ENCODE measurements around the gene HMGB2. TPM values are rescaled to one million over a fixed set of nuclear protein-coding genes. Genes with fewer than 3 reads are reported as not detected.

Gene HMGB2
- total RNA-seq, 1 donor from 2014 or later, result 27.9 TPM

DNA sequence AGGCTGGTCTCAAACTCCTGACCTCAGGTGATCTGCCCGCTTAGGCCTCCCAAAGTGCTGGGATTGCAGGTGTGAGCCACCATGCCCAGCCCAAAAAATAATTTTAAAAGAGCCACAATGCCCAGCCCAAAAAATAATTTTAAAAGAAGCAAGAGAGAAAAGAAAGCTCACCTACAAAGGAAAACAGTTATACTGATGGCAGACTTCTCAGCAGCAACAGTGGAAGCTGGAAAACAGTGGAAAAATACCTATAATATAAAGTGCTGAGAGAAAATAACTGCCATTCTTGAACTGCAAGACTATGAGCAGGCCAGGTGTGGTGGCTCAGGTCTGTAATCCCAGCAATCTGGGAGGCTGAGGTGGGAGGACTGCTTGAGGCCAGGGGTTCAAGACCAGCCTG is 13.3 kb upstream of the HMGB2 start:
- no peak for FAIRE-seq
- no peak for DNase-seq (ENCODE audit: low read depth)
- no peaks in the 10 kb centered on the region for H3K36me3 ChIP-seq (ENCODE audit: control insufficient read depth, insufficient read depth, low read length)
- no peaks in the 10 kb centered on the region for H3K27me3 ChIP-seq (ENCODE audit: control insufficient read depth, insufficient read depth, low read length)
- TF ChIP-seq, protein P1, sequence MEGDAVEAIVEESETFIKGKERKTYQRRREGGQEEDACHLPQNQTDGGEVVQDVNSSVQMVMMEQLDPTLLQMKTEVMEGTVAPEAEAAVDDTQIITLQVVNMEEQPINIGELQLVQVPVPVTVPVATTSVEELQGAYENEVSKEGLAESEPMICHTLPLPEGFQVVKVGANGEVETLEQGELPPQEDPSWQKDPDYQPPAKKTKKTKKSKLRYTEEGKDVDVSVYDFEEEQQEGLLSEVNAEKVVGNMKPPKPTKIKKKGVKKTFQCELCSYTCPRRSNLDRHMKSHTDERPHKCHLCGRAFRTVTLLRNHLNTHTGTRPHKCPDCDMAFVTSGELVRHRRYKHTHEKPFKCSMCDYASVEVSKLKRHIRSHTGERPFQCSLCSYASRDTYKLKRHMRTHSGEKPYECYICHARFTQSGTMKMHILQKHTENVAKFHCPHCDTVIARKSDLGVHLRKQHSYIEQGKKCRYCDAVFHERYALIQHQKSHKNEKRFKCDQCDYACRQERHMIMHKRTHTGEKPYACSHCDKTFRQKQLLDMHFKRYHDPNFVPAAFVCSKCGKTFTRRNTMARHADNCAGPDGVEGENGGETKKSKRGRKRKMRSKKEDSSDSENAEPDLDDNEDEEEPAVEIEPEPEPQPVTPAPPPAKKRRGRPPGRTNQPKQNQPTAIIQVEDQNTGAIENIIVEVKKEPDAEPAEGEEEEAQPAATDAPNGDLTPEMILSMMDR (IDR thresholded peaks at IDR 0.05; ENCODE audit: insufficient read depth, low read length, severe bottlenecking), result no peak
- no peak overlapping the region for H3K4me3 ChIP-seq (ENCODE audit: low read depth, low read length)

DNA sequence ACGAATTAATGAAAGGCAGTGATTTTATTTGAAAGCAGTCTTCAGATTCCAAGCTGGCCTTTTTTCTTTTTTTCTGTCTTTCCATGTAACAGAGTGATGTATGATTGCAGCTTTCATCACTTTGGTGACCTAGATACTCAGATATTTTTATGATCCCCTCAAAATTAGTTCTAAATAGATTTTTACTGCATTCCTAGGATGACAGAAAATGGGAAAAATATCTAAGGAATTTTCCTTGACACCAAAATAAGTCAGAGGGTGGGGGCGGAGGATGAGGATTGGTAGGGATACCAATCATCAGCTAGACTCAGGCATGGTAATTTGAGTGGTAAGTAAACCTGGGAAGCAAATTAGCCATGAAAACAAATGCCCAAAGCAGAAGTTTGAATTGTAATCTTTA is 11.9 kb upstream of the HMGB2 start:
- H3K36me3 ChIP-seq (ENCODE audit: control insufficient read depth, insufficient read depth, low read length), result no peaks in the 10 kb centered on the region
- H3K27me3 ChIP-seq (ENCODE audit: control insufficient read depth, insufficient read depth, low read length), result no peaks in the 10 kb centered on the region
- DNase-seq (ENCODE audit: low read depth) (no peak), FAIRE-seq (no peak)
- H3K4me3 ChIP-seq (ENCODE audit: low read depth, low read length), result no peak overlapping the region
- TF ChIP-seq, protein P1 (IDR thresholded peaks at IDR 0.05; ENCODE audit: insufficient read depth, low read length, severe bottlenecking), result no peak

DNA sequence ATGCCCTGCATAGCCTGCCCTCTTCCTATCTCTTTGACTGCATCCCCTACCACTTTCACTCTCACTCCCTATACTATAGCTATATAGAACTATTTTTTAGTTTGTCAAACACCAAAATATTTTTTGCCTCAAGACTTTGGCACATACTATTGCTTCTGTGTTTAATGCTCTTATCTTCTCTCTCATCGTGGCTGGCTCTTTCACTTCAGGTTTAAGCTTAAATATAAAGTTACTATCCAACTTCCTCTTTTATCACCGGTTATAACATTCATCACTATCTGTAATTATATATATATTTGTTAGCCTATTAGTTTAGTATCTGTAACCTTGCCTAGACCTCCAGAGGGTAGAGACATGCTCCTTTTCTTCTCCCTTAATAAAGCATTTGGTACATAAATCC is 11.5 kb upstream of the HMGB2 start:
- TF ChIP-seq, protein P1 (IDR thresholded peaks at IDR 0.05; ENCODE audit: insufficient read depth, low read length, severe bottlenecking), result no peak
- Histone ChIP-seq H3K4me3 (ENCODE audit: low read depth, low read length) (no peak overlapping the region), H3K27me3 (ENCODE audit: control insufficient read depth, insufficient read depth, low read length) (no peaks in the 10 kb centered on the region), H3K36me3 (ENCODE audit: control insufficient read depth, insufficient read depth, low read length) (no peaks in the 10 kb centered on the region)
- FAIRE-seq (no peak), DNase-seq (ENCODE audit: low read depth) (no peak)

DNA sequence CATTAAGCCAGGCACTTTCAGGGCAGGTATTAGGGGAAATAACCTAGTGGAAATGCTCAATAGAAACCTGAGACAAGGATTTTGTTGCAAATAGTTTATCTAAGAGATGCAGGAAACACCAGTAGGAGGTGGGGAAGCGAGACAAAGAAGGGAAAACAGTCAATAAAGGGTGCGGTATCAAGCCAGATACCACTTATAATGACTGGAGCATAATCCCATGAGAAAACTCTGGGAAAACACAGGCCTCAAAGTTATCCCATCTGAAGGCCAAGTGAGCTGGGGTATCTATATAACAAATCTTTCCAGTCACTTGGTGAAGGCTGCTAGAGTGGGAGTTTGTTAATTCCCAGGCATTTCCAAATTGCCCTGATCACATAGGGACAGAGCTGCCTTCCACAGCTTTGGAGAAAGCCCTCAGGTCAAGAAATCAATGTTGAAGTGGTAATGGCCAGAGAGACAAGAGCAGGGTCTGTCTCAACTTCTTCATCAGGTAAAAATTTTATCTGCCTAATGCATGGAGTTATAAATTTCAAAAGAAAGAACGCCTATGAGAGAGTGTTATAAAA is 9.8 kb upstream of the HMGB2 start:
- no peaks in the 10 kb centered on the region for H3K36me3 ChIP-seq (ENCODE audit: control insufficient read depth, insufficient read depth, low read length)
- H3K4me3 ChIP-seq (ENCODE audit: low read depth, low read length), result no peak overlapping the region
- TF ChIP-seq, protein P1 (IDR thresholded peaks at IDR 0.05; ENCODE audit: insufficient read depth, low read length, severe bottlenecking), result no peak
- H3K27me3 ChIP-seq (ENCODE audit: control insufficient read depth, insufficient read depth, low read length), result no peaks in the 10 kb centered on the region
- DNase-seq (ENCODE audit: low read depth) (no peak), FAIRE-seq (no peak)

DNA sequence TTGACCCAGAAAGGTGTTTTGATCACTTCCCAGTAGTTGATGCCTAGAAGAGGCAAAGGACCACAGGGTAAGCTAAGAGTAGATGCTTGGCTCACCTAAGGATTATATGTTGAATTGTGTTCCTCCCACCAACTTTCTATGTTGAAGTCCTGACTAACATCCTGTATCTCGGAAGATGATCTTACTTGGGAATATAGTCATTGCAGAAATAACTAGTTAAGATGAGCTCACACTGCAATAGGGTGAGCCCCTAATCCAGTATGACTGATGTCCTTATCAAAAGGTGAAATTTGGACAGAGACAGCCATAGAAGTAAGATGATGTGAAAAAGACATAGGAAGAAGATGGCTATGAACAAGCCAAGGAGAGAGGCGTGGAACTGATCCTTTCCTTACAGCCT is 3.3 kb upstream of the HMGB2 start:
- Histone ChIP-seq H3K36me3 (ENCODE audit: control insufficient read depth, insufficient read depth, low read length) (no peaks in the 10 kb centered on the region), H3K4me3 (ENCODE audit: low read depth, low read length) (no peak overlapping the region), H3K27me3 (ENCODE audit: control insufficient read depth, insufficient read depth, low read length) (no peaks in the 10 kb centered on the region)
- TF ChIP-seq, protein P1 (IDR thresholded peaks at IDR 0.05; ENCODE audit: insufficient read depth, low read length, severe bottlenecking), result no peak
- FAIRE-seq (no peak), DNase-seq (ENCODE audit: low read depth) (no peak)
